ENCODE results near the gene CEP43. TPM values are rescaled to one million over a fixed set of nuclear protein-coding genes. Genes with fewer than 3 reads are reported as not detected.
A peak's percentile ranks its signal among the peaks of the same experiment; 100 is the strongest.

CEP43 gene
- total RNA-seq, 1 donor from 2014 or later, result 12.1 TPM

Small RNA genes within 50 kb of the gene (microRNA-seq; reads per million reads assigned to microRNA genes)
- 14.2 reads per million, percentile 54 among the genes with 10 or more reads in this experiment for gene MIR3939 (ENCODE audit: unreplicated experiment)

Other genes starting within 250 kb of the CEP43 start
- gene RNASET2, start 42.8 kb upstream of the CEP43 start, total RNA-seq (ENCODE audit: unreplicated experiment), result 2.2 TPM
- not detected for gene CCR6, start 123.7 kb downstream of the CEP43 start, total RNA-seq (ENCODE audit: unreplicated experiment)
- gene GPR31, start 158.6 kb downstream of the CEP43 start, total RNA-seq (ENCODE audit: unreplicated experiment), result not detected

All from glutamatergic neuron (in vitro differentiated cells).